Adrenal gland (tissue), 12 donors: ENCODE measurements around the gene PRIMA1. TPM values are rescaled to one million over a fixed set of nuclear protein-coding genes. Genes with fewer than 3 reads are reported as not detected.
"Not testable (repeated sequence)": the region's sequence is repeated elsewhere in the genome, so short reads cannot be mapped to it uniquely, and the experiment has no call there.

Experiments used
- DNase-seq, 7 donors: peaks; one replicate each; pipeline ENCODE4 v3.0.0-alpha.2; 2019 to 2020
- H3K27ac ChIP-seq, 5 donors: fragments of 200-600 bp; sonication (generic) in 4 of 5; 1 replicate in 3 of 5; 2 replicates in 2 of 5; pipeline versions ENCODE4 v1.5.1 to v1.8.0; 2016 to 2020; ENCODE audit warnings: mild to moderate bottlenecking in 1 of 5
- H3K27me3 ChIP-seq: fragments of 200-600 bp; 2 replicates; pipeline ENCODE4 v1.8.0; 2021
- H3K36me3 ChIP-seq, 2 donors: fragments of 200-600 bp; replicated peaks in 1 of 2; 1 replicate in 1 of 2; 2 replicates in 1 of 2; pipeline versions ENCODE4 v1.5.1 to v1.8.0; 2018 to 2022
- H3K4me1 ChIP-seq, 2 donors: fragments of 200-600 bp; replicated peaks in 1 of 2; 1 replicate in 1 of 2; 2 replicates in 1 of 2; pipeline versions ENCODE4 v1.5.1 to v1.8.0; 2018 to 2021
- H3K4me3 ChIP-seq, 4 donors: fragments of 200-600 bp; sonication (generic) in 3 of 4; one replicate each; pipeline ENCODE4 v1.5.1; 2016 to 2018
- H3K9me3 ChIP-seq, 3 donors: fragments of 200-600 bp; sonication (generic) in 1 of 3; replicated peaks in 1 of 3; 1 replicate in 2 of 3; 2 replicates in 1 of 3; pipeline versions ENCODE4 v1.5.1 to v1.8.0; 2016 to 2021
- POLR2A ChIP-seq, 2 donors: fragments of 450-650 bp; IDR thresholded peaks; one replicate each; pipeline ENCODE4 v1.6.1; 2017; ENCODE audit warnings: antibody characterized with exemption in 2 of 2, mild to moderate bottlenecking in 2 of 2, moderate library complexity in 1 of 2
- WGBS, 4 donors: extraction: QIAGEN DNeasy Blood & Tissue Kit in 2 of 4; methylation state at CpG; one replicate each; pipeline versions ENCODE4 v1.1.5 to v1.1.7; 2013 to 2017; 5-methylcytosine and 5-hydroxymethylcytosine counted together
- intact Hi-C, 2 donors: fragments of 100-400 bp; cut with DNase I; formaldehyde crosslinking; loops; one replicate each; pipeline versions ENCODE4 v1.14.1 to v1.15.0; 2022 to 2023
- polyA plus RNA-seq, 3 donors: library from polyadenylated mRNA; stranded (reverse); fragments of 200-250 nt in 2 of 3; fragments of 350-450 nt in 1 of 3; fragmentation: Illumina TruSeq in 1 of 3; extraction: RNeasy Lipid Tissue Mini Kit (QIAGEN cat#74804) in 1 of 3; gene quantifications; one replicate each; pipeline ENCODE4 v1.2.3, GENCODE V29; 2013 to 2014
- total RNA-seq, 9 donors: library from RNA; depleted of rRNA in 4 of 9; stranded (reverse); fragments of >200 nt in 4 of 9; fragments of 120-200 nt in 1 of 9; fragmentation: NEBNext Ultra II Directional in 1 of 9; extraction: Animal tissue kit (Norgen Biotek cat#: 25700) in 1 of 9; gene quantifications; one replicate each; pipeline versions ENCODE4 v1.1.0 to v1.2.4, GENCODE V29; 2013 to 2023
- TF ChIP-seq, protein P1 (sequence below), 6 experiments: fragments of 450-650 bp in 4 of 6; fragments of 200-600 bp in 2 of 6; sonication (generic) in 1 of 6; IDR thresholded peaks; 1 replicate in 5 of 6; 2 replicates in 1 of 6; pipeline versions ENCODE4 v1.5.1 to v1.8.0; 2016 to 2021; ENCODE audit warnings: antibody characterized with exemption in 6 of 6, mild to moderate bottlenecking in 2 of 6, moderate library complexity in 1 of 6
- donor health status: healthy with polysubstance abuse.
- donor health status: Bipolar disorder and iron deficiency.
- donor health status: DM: yes; HTN: yes; CAD: no.
- donor health status: DM: no; HTN: no; CAD: no.
- donor health status: DM: no; HTN: no; CAD: no.
- donor health status: DM: yes; HTN: yes; CAD: no.

PRIMA1 gene
- total and polyA plus RNA-seq, 12 donors: 0.47 to 4.7 (median 1.7) TPM; not detected in 1

DNA sequence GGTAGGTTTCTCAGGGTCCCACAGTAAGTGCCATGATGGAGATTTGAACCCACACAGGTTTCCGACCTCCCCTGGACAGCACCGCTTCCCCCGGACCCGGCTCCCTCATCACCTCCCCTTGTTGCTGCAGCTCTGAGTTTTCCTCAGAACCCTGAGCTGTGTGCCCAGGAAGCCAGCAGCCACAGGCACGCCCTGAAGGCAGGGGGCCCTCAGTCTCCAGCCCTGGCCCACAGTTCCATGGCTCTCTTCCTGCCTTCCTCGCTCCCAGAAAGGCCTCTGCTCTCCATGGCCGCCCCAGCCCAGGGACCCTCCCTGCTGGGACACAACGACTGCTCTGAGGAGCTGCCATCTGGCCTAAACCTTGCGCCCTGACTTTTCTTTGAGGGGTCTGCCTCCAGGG is 35.8 kb upstream of the PRIMA1 start:
- no peaks in the 10 kb centered on the region for H3K36me3 ChIP-seq
- no peak for TF ChIP-seq POLR2A (IDR thresholded peaks at IDR 0.05)
- TF ChIP-seq, protein P1, sequence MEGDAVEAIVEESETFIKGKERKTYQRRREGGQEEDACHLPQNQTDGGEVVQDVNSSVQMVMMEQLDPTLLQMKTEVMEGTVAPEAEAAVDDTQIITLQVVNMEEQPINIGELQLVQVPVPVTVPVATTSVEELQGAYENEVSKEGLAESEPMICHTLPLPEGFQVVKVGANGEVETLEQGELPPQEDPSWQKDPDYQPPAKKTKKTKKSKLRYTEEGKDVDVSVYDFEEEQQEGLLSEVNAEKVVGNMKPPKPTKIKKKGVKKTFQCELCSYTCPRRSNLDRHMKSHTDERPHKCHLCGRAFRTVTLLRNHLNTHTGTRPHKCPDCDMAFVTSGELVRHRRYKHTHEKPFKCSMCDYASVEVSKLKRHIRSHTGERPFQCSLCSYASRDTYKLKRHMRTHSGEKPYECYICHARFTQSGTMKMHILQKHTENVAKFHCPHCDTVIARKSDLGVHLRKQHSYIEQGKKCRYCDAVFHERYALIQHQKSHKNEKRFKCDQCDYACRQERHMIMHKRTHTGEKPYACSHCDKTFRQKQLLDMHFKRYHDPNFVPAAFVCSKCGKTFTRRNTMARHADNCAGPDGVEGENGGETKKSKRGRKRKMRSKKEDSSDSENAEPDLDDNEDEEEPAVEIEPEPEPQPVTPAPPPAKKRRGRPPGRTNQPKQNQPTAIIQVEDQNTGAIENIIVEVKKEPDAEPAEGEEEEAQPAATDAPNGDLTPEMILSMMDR (IDR thresholded peaks at IDR 0.05): no peak
- H3K27me3 ChIP-seq: peaks cover 13% of the 10 kb centered on the region
- DNase-seq: no peak
- no peak overlapping the region for H3K27ac ChIP-seq
- H3K4me1 ChIP-seq: no peaks in the 10 kb centered on the region
- H3K4me3 ChIP-seq: no peak overlapping the region
- intact Hi-C loops: no loop called here
- WGBS, 4 donors: 59 to 79% (median 73%) methylated on average over 6 to 9 of the region's 9 CpGs
- H3K9me3 ChIP-seq: no peaks in the 10 kb centered on the region

DNA sequence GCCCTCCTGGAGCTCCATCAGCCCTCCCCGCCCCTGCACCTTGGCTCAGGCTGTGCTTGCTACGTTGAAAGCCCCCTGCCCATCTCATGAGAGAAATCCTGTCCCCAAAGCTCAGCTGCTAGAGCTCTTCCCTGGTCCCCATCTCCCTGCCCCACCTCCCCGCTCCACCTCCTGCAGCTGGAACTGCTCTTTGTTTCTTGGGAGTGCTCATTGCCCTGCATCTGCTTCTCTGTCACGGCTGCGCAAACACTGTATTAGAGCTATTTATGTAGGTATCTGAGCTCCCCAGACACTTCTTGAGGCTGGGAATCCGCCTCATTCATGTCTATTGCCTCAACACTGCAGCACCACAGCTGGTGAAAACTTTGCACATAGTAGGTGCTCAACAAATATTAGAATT is 32.8 kb upstream of the PRIMA1 start:
- no peak for TF ChIP-seq POLR2A (IDR thresholded peaks at IDR 0.05)
- TF ChIP-seq, protein P1 (IDR thresholded peaks at IDR 0.05): no peak
- H3K27ac ChIP-seq: no peak overlapping the region
- intact Hi-C loops: no loop called here
- H3K9me3 ChIP-seq: no peaks in the 10 kb centered on the region
- DNase-seq: no peak
- no peak overlapping the region for H3K4me3 ChIP-seq
- no peaks in the 10 kb centered on the region for H3K4me1 ChIP-seq
- 64 to 72% (median 66%) methylated on average over 5 to 6 of the region's 6 CpGs for WGBS, 4 donors
- no peaks in the 10 kb centered on the region for H3K36me3 ChIP-seq
- H3K27me3 ChIP-seq: peaks cover 13% of the 10 kb centered on the region

DNA sequence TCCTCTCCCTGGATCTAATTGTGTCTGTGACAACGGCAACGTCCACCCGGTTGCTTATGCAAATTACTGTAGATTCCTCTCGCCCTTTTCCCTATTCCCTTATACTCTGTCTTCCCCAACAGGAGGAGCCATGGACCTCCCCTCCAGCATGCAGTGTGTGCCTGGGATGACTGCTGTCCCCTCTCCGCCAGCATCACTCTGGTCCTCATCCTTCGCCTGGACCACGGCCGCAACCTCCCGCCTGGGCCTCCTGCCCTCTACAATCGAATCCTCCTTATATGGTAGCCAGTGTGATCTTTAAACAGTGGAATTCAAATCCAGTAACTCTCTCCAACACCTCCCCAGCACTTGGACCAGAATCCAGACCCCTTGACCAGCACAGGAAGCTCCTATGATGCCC is 30.6 kb upstream of the PRIMA1 start:
- Histone ChIP-seq H3K27me3 (no peaks in the 10 kb centered on the region), H3K36me3 (no peaks in the 10 kb centered on the region), H3K27ac (no peak overlapping the region), H3K4me1 (no peaks in the 10 kb centered on the region), H3K9me3 (no peaks in the 10 kb centered on the region), H3K4me3 (no peak overlapping the region)
- TF ChIP-seq POLR2A (IDR thresholded peaks at IDR 0.05): no peak
- 83 to 92% (median 84%) methylated on average over 10 of the region's 10 CpGs for WGBS, 4 donors
- intact Hi-C loops: no loop called here
- no peak for DNase-seq

DNA sequence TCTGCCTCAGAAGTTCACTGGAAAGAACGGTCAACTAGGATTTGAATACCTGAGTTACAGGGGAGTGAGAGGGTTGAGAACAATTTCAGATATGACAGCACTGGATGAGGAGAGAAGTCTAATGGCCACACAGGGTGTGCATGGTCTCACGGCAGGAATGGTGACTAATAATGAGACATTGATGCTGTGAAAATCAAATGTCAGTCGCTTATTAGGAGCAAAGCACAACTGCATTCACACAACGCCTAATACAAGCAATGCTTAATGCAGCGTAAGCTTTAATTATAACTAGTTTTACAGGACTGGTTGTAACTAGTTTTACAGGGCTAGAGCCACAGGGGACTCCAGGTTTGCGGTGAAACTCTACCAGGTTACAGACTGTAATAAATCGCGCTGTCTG is 23.4 kb upstream of the PRIMA1 start:
- Histone ChIP-seq H3K27ac (no peak overlapping the region), H3K9me3 (no peaks in the 10 kb centered on the region), H3K36me3 (no peaks in the 10 kb centered on the region), H3K27me3 (no peaks in the 10 kb centered on the region), H3K4me3 (no peak overlapping the region), H3K4me1 (no peaks in the 10 kb centered on the region)
- TF ChIP-seq, protein P1 (IDR thresholded peaks at IDR 0.05): no peak
- no peak for TF ChIP-seq POLR2A (IDR thresholded peaks at IDR 0.05)
- 78 to 88% (median 83%) methylated on average over 8 of the region's 8 CpGs for WGBS, 4 donors
- intact Hi-C loops: no loop called here
- DNase-seq: no peak

DNA sequence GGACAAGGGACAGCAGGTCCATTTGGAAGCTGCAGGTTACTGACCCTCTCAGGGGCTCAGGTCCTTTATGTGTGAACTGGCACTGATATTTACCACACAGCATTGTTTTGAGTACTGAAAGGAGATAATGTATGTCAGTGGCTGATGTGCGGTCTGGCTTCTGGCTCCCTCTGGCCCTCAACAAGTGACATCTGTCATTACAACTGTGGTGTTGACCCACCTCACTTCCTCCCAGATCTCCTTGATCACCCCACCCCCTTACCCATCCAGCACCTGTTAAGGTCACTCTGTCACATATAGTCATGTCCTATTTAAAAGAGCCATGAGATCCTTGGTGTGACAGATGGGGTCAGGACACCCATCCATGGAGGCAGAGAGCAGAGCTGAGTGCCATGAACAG is 22.7 kb upstream of the PRIMA1 start:
- Histone ChIP-seq H3K36me3 (no peaks in the 10 kb centered on the region), H3K9me3 (no peaks in the 10 kb centered on the region), H3K27me3 (no peaks in the 10 kb centered on the region), H3K4me1 (no peaks in the 10 kb centered on the region), H3K27ac (no peak overlapping the region), H3K4me3 (no peak overlapping the region)
- WGBS, 4 donors: 92 to 100% (median 92%) methylated on average over 1 of the region's 1 CpG
- intact Hi-C loops: no loop called here
- TF ChIP-seq, protein P1 (IDR thresholded peaks at IDR 0.05): no peak
- no peak for TF ChIP-seq POLR2A (IDR thresholded peaks at IDR 0.05)
- DNase-seq: no peak

DNA sequence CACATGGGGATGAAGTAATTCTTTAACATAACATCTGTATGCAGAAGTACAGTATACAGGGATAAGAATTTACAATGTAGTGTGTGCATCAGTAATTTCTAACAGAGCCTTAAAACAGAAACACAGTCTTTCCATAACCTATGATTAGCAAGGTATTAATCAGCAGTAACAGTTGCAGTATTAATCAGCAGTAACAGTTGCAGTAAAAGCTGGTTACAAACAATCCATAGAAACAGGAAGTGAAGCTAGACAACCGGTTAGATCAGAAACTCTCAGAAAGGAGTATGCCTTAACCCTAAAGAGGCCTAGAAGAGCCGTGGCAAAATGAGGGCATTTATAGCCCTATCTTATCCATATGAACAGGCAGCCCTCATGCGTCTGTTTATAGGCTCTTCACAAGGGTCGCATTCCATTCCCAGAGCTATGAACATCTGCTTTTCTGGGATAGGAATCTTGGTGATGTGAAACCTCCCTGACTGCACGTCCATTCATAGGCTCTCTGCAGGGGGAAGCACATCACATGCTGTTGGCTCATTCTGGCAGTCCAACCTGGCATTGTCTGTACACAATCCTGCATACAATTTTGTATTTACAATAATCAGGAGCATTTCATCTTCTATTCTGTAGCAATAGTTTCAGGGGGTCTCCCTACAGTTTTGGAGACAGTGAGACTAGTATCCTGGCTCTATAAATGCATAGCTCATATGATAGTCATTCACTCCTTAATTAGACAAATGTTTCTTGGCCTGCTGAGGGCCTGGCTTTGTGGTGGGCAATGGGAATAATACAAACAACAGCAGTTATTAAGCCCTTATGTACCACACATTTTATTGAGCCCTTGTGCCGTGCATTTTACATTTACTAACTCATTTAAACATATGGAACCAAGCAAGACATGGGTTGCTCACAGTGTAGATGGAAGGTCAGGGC is 21.5 kb upstream of the PRIMA1 start:
- H3K4me1 ChIP-seq, H3K36me3 ChIP-seq, intact Hi-C loops, H3K9me3 ChIP-seq, H3K27me3 ChIP-seq, H3K27ac ChIP-seq, DNase-seq, H3K4me3 ChIP-seq: not testable (repeated sequence)
- WGBS, 4 donors: 67 to 75% (median 69%) methylated on average over 5 to 6 of the region's 6 CpGs
